Stimulated activated CD4-positive, alpha-beta T cell treated with anti-CD3 and anti-CD28 coated beads, Interleukin-15, amount 100 ng/mL, for 1 hour (primary cell): Measurements from ENCODE around the gene FKTN.
A peak's percentile ranks its signal among the peaks of the same experiment; 100 is the strongest.

ENCODE experiments used
- DNase-seq, 2 donors: peaks; one replicate each; pipeline ENCODE4 v3.0.0-alpha.2; 2020; ENCODE audit warnings: low read depth in 1 of 2, low spot score in 1 of 2

FKTN gene

DNA sequence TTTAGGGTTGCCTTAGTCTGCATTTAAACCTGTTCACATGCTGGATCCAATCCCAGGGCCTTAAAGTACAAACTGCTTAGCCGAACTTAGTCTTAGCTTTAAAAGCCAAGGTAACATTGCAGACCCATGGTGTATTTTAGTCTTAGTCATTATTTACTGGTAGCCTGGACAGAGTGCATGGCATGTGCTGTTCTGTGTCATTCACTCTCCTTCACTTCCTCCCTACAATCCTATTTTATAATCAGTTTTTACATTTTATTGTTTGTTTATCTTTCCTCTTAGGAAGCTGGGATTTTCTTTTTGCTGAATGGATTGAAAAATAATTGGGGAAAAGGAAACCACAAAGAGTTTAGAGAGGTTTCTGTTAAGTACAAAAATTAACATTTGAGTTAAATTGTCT, 74.9 kb downstream of the FKTN start:
- no peak for DNase-seq

GRCh38 chr9:105633411-105633810, 75.5 kb downstream of the FKTN start:
- no peak for DNase-seq

DNA sequence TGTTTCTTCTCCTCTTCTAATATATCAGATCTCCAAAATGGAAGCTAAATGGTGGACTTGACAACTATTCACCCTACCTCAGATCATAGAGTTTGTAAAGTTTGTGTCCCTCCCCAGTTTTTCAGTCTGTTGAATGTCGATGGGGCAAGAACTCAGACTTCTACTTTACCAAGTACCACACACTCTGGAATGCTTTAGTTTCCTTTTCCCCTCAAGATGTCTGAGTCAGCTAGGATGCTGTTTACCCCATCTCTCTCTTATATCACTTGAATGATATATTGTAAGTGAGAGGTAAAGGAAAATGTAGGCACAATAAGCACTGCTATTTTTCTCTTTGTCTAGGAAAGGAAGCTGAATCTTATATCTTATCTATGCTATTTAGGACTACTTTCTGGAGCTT, 78.4 kb downstream of the FKTN start:
- DNase-seq: no peak

DNA sequence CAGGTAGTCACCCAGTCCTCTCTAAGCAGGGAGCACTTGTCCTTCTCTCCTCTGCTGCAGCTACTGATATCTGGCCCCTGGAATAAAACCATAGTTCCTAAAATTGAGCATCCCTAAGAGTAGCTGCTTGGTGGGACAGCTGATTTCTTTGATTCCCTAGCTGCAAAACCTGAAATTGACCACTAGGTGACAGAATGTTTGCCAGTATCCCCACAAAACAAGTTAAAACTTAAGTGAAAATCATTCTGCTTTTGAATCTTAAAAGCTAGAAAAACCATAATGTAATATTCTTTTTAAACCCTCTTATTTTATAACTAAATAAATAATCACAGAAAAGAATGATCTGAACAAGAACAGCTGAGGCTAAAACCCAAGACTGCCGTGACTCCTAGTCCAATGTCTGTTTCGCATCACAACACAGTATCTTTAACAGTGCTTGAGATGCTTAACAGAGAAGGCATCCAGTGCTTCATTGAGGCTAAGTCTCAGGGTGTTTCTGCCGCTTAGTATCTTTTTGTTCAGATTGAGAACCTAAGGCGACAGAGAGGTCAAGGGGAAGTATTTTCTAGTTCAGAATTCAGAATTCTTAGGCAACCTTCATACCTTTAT, 80.0 kb downstream of the FKTN start:
- no peak for DNase-seq

- no peak for DNase-seq
Observed at GRCh38 chr9:105639936-105640335, 82.0 kb downstream of the FKTN start.

GRCh38 chr9:105643795-105644194, 85.9 kb downstream of the FKTN start:
- DNase-seq: no peak

DNA sequence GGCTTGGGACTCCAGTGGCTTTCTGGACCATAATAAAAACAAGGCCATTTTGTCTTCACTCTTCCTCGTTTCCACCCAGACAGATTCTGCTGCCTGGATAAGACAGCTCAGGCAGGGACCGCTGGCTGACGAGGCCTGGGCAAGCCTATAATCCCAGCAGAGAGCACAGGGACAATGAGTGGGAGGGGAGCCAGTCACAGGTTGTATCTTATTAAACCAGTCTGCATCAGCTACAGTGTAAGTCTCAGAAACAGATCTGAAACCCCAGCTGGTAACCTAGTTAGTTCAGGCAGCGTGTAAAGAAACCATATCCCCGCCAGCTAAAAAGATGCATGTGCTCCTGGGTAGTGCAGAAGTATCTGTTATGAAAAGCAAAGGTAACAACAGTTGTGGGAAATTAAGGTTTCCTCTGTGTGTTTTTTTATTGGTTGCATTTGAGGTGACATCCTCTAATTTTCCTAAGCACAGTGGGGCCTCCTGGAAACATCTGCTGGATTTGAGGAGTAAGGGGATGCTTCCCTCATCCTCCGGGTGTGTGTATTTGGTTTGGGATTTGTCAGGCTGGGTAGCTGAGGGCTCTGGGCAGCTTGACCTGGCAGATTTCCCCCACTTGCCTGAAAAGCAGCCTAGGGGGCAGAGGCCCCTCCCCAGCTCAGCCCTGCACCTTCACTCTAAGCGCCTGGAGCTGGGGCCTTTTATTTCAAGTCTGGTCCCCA, 89.1 kb downstream of the FKTN start:
- DNase-seq: no peak

GRCh38 chr9:105647595-105648349, 89.8 kb downstream of the FKTN start:
- DNase-seq: no peak

GRCh38 chr9:105651806-105652205, 93.9 kb downstream of the FKTN start:
- DNase-seq: no peak

DNA sequence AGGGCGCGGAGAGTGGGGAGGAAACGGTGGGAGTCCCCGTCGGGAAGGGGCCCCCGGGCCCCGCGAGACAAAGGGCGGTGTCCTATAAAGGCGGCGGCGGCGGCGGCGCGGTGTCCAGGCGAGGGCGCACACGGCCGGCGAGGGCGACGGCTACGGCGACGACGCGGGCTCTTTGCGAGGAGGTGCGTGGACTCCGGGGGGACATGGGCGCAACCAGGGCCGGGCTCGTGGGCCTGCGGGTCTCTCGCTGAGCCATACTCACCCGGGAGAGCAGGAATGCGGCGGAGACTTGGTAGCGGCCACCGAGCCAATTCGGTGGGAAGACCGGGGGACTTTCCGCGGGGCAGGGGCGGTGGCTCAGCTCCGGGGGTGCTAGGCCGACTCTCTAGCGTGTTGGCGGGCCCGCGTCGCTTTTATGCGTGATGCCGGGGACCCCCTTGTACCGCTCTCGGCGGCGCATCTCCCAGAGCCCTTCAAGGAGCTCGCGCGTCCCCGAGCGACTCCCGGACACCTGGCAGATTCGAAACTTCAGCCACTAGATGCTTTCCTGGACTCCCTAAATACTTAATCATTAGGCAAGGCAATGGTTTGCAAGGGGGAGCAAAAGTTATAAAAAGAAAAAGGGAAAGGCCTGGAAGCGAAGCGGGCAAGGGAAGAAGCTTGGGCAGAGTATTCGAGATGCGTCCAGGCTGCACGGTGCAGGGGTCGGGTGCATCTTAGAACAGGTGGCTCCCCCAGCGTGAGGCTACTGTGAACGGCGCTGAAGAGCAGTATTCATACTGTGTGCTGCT, 98.4 kb downstream of the FKTN start:
- peak in 1 of 2 donors; percentile 3 for DNase-seq

GRCh38 chr9:105658351-105658750, 100.4 kb downstream of the FKTN start:
- no peak for DNase-seq

DNA sequence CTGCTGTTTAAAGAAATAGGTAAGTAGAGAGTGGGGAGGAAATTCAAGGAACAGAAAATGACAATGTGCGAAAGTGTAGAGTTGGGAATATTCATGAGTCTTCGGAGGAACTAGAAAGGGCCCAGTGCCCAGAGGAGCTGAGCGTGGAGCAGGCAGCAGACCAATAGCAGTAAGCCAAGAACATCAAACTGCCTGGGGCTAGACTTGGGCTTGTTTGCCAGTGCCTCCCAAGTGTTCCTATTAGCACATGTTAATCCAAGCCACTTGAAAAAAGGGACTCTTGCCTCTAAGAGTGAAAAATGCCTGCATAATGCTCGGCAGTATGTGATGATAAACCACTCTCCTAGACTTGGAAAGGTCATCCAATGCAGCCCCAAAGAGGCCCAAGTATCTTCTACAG, 103.1 kb downstream of the FKTN start:
- DNase-seq: no peak

DNA sequence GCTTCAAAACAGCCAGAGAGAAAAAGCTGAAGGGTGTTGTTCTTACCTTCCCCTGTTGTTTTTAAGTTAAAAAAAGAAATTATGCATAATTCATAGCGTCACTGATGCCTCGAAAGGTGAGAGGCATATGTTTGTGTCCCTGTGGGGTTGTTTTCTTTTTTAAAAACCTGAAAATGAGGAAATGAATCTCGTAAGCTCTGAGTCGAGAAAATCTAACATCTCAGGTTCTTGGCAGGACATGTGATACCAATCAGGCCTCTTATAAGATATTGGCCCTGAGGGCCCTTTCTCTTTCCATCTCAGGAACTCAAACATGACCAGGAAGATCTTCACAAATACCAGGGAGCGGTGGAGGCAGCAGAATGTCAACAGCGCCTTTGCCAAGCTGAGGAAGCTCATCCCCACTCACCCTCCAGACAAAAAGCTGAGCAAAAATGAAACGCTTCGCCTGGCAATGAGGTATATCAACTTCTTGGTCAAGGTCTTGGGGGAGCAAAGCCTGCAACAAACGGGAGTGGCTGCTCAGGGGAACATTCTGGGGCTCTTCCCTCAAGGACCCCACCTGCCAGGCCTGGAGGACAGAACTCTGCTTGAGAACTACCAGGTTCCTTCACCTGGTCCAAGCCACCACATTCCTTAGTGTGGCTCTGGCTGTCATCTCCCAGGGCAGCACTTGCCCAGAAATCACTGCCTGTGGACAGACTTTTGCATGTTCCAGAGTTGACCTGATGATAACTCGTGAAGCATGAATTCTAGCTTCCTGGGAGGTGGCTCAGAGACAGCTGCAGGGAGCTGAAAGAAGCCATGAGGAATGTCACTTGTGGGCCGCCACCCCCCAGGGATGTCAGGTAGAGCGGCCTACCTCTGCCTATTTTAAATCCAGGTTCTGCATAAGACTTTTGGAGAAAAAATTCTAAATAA, 104.5 kb downstream of the FKTN start, which contains the start of gene TAL2:
Gene TAL2 (plus strand): TSS at position 274 of the 921 bp plus-strand sequence. CDS start 40 bp downstream, at position 314.
- DNase-seq: no peak

- DNase-seq: no peak
Observed at GRCh38 chr9:105663914-105664313, 106.0 kb downstream of the FKTN start.

DNA sequence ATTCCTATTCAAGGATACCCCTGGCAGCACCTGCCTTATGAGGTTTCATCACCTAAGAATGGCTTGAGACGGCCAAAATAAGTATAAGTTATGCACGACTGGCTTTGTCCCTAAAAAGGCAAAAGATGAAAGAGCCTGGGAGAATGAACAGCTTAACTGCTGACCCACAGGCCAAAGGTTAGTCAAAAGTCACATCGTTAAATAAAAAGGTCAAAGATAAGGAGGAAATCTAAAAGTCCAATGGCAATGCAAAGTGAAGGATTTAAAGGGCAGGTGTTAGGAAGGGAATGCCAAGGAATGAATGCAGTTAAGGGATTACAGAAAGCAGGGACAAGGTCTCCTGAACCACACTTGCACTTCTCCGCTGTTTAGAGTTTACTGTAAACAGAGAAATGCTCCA, 109.9 kb downstream of the FKTN start:
- no peak for DNase-seq

- no peak for DNase-seq
Observed at GRCh38 chr9:105670315-105670714, 112.4 kb downstream of the FKTN start.

DNA sequence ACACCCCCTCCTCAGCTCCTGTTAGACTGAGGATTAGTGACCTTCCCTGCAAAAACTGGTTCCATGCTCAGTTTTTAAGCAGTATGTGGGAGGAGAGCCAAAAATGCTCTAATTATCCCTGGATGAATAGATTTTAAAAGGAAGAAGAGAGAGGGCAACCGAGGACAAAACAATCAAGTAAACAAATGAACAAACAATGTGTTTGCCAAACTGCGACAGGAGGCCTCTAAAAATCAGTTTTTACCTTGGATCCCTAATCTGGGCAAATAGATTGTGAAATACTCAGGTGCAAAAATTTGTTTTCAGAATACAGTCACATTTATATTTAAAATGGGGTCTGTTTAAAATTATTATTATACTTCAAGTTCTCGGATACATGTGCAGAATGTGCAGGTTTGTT, 112.8 kb downstream of the FKTN start:
- no peak for DNase-seq

GRCh38 chr9:105672711-105673234, 114.8 kb downstream of the FKTN start:
- no peak for DNase-seq

- DNase-seq: no peak
Observed at GRCh38 chr9:105673850-105674387, 116.0 kb downstream of the FKTN start.
